GM23338 (cell line): ENCODE measurements around the gene RAET1G. TPM values are rescaled to one million over a fixed set of nuclear protein-coding genes. Genes with fewer than 3 reads are reported as not detected.

Source experiments
- ATAC-seq: fragments of 200-7000 bp; cut with Tn5 transposase; 3 replicates; pipeline ENCODE4 v1.9.1; 2020
- DNase-seq: peaks from one replicate; pipeline ENCODE4 v3.0.0-alpha.2; 2015; ENCODE audit warnings: low spot score
- H2AFZ ChIP-seq: fragments of 200-600 bp; sonication (generic); 2 replicates; pipeline ENCODE4 v1.8.0; 2016; ENCODE audit warnings: antibody characterized with exemption, mild to moderate bottlenecking, moderate library complexity
- H3F3A ChIP-seq: fragments of 200-600 bp; sonication (generic); replicated peaks from 2 replicates; pipeline ENCODE4 v1.8.0; 2017; ENCODE audit warnings: antibody characterized with exemption, mixed run types, low read depth
- H3K27ac ChIP-seq: fragments of 200-600 bp; sonication (generic); 2 replicates; pipeline ENCODE4 v1.6.1; 2016; ENCODE audit warnings: low read depth
- H3K27me3 ChIP-seq: fragments of 200-600 bp; sonication (generic); 2 replicates; pipeline ENCODE4 v1.8.0; 2016; ENCODE audit warnings: mild to moderate bottlenecking, mixed run types, moderate library complexity; ENCODE audit not compliant: insufficient read depth
- H3K36me3 ChIP-seq: fragments of 200-600 bp; sonication (generic); 2 replicates; pipeline ENCODE4 v1.8.0; 2016; ENCODE audit warnings: mild to moderate bottlenecking; ENCODE audit not compliant: insufficient read depth
- H3K4me1 ChIP-seq: fragments of 200-600 bp; sonication (generic); 2 replicates; pipeline ENCODE4 v1.8.0; 2016; ENCODE audit warnings: mild to moderate bottlenecking, moderate library complexity; ENCODE audit not compliant: insufficient read depth
- H3K4me2 ChIP-seq: fragments of 200-600 bp; sonication (generic); 2 replicates; pipeline ENCODE4 v1.7.1; 2017; ENCODE audit warnings: mixed run types
- H3K4me3 ChIP-seq: fragments of 200-600 bp; sonication (generic); 2 replicates; pipeline ENCODE4 v1.6.1; 2016; ENCODE audit warnings: mixed run types
- H3K79me2 ChIP-seq: fragments of 200-600 bp; sonication (generic); replicated peaks from 2 replicates; pipeline ENCODE4 v1.8.0; 2017; ENCODE audit warnings: mild to moderate bottlenecking; ENCODE audit not compliant: insufficient read depth
- H3K9me2 ChIP-seq: fragments of 200-600 bp; sonication (generic); 2 replicates; pipeline ENCODE4 v1.8.0; 2017; ENCODE audit not compliant: insufficient read depth
- H4K20me1 ChIP-seq: fragments of 200-600 bp; sonication (generic); replicated peaks from 2 replicates; pipeline ENCODE4 v1.8.0; 2017; ENCODE audit warnings: mild to moderate bottlenecking; ENCODE audit not compliant: insufficient read depth
- H3K27ac Mint-ChIP-seq: 2 replicates; pipeline ENCODE4 v1.8.0; 2020; ENCODE audit warnings: inconsistent platforms, mild to moderate bottlenecking, moderate library complexity, mixed read lengths
- H3K27me3 Mint-ChIP-seq: 3 replicates; pipeline ENCODE4 v1.8.0; 2022; ENCODE audit warnings: low read depth, mild to moderate bottlenecking, moderate library complexity, mixed read lengths, inconsistent platforms; ENCODE audit not compliant: insufficient read depth, poor library complexity
- H3K36me3 Mint-ChIP-seq: 3 replicates; pipeline ENCODE4 v1.8.0; 2021; ENCODE audit warnings: low read depth, mild to moderate bottlenecking, inconsistent platforms, moderate library complexity, mixed read lengths
- H3K4me1 Mint-ChIP-seq: 3 replicates; pipeline ENCODE4 v1.8.0; 2020; ENCODE audit warnings: mild to moderate bottlenecking, inconsistent platforms, mixed read lengths
- H3K4me3 Mint-ChIP-seq: 3 replicates; pipeline ENCODE4 v1.8.0; 2021; ENCODE audit warnings: moderate library complexity, mild to moderate bottlenecking, inconsistent platforms, mixed read lengths
- H3K9me3 Mint-ChIP-seq: 3 replicates; pipeline ENCODE4 v1.8.0; 2020; ENCODE audit warnings: moderate library complexity, mild to moderate bottlenecking, inconsistent platforms, mixed read lengths
- CREB1 ChIP-seq: fragments of 250-450 bp; sonication (Bioruptor Pico); IDR thresholded peaks from 2 replicates; pipeline ENCODE4 v1.5.0; 2020; ENCODE audit warnings: low read depth, mild to moderate bottlenecking, moderate library complexity
- CTCF ChIP-seq, 2 experiments: fragments of 200-600 bp in 1 of 2; sonication (generic) in 1 of 2; conservative IDR thresholded peaks; 2 replicates each; pipeline versions ENCODE4 v1.5.1 to v1.6.1; 2016 to 2017; ENCODE audit warnings: antibody characterized with exemption in 2 of 2, low read depth in 2 of 2, mild to moderate bottlenecking in 2 of 2, moderate library complexity in 1 of 2
- ETS1 ChIP-seq: IDR thresholded peaks from 2 replicates; pipeline ENCODE4 v1.6.1; 2016; ENCODE audit warnings: antibody characterized with exemption
- EZH2 ChIP-seq: fragments of 200-600 bp; sonication (generic); IDR thresholded peaks from one replicate; pipeline ENCODE4 v1.8.0; 2017; ENCODE audit warnings: antibody characterized with exemption, mild to moderate bottlenecking, low read depth; ENCODE audit not compliant: unreplicated experiment
- JUNB ChIP-seq: IDR thresholded peaks from one replicate; pipeline ENCODE4 v1.6.1; 2016; ENCODE audit warnings: antibody characterized with exemption; ENCODE audit not compliant: unreplicated experiment
- NANOG ChIP-seq: IDR thresholded peaks from 2 replicates; pipeline ENCODE4 v1.6.1; 2016; ENCODE audit warnings: antibody characterized with exemption, borderline replicate concordance
- REST ChIP-seq: IDR thresholded peaks from one replicate; pipeline ENCODE4 v1.6.1; 2018; ENCODE audit warnings: antibody characterized with exemption; ENCODE audit not compliant: unreplicated experiment
- STAT1 ChIP-seq: IDR thresholded peaks from one replicate; pipeline ENCODE4 v1.6.1; 2016; ENCODE audit warnings: antibody characterized with exemption; ENCODE audit not compliant: unreplicated experiment
- ZNF114 ChIP-seq: fragments of 250-450 bp; sonication (Bioruptor Pico); IDR thresholded peaks from 2 replicates; pipeline ENCODE4 v1.5.0; 2020; ENCODE audit warnings: mild to moderate bottlenecking, moderate library complexity
- ZNF331 ChIP-seq: fragments of 250-450 bp; sonication (Bioruptor Pico); IDR thresholded peaks from 2 replicates; pipeline ENCODE4 v1.5.0; 2020; ENCODE audit warnings: low read depth, mild to moderate bottlenecking, moderate library complexity
- ZNF462 ChIP-seq: fragments of 250-450 bp; sonication (Bioruptor Pico); IDR thresholded peaks from 2 replicates; pipeline ENCODE4 v1.5.0; 2020; ENCODE audit warnings: mild to moderate bottlenecking, moderate library complexity
- polyA plus RNA-seq: library from polyadenylated mRNA; unstranded; fragments of >200 nt; fragmentation: Nextera tagmentation; extraction: Ambion mirVana; gene quantifications from 2 replicates; pipeline ENCODE4 v1.2.1, GENCODE V29; 2016
- total RNA-seq: library from RNA; depleted of rRNA; stranded (reverse); fragments of >200 nt; shearing (Covaris generic); gene quantifications from 2 replicates; pipeline ENCODE4 v1.2.3, GENCODE V29; 2014

The RAET1G gene
- total and polyA plus RNA-seq, 2 experiments from 2014 or later = not detected

GRCh38 chr6:149881066-149881766 is 41.7 kb downstream of the RAET1G start:
- Histone ChIP-seq H3K27ac (no peak overlapping the region), H3K9me2 (peaks cover 3% of the 10 kb centered on the region; the same call in 1 of the 2 replicates), H3K4me2 (no peak overlapping the region), H3K36me3 (no peaks in the 10 kb centered on the region), H3K79me2 (no peaks in the 10 kb centered on the region), H3K4me1 (no peaks in the 10 kb centered on the region), H3F3A (no peaks in the 10 kb centered on the region; the same call in 1 of the 2 replicates), H3K4me3 (no peak overlapping the region), H3K27me3 (no peaks in the 10 kb centered on the region), H4K20me1 (no peaks in the 10 kb centered on the region), H2AFZ (no peak overlapping the region)
- peaks cover 8% of the 10 kb centered on the region for H3K27me3 Mint-ChIP-seq
- no peaks in the 10 kb centered on the region for H3K36me3 Mint-ChIP-seq
- ATAC-seq (no peak), DNase-seq (no peak)
- peaks cover 3% of the 10 kb centered on the region; the same call in 1 of the 3 replicates for H3K4me1 Mint-ChIP-seq
- no peak for TF ChIP-seq EZH2
- no peak for TF ChIP-seq CREB1 (CRISPR knock-in tag)
- no peak for TF ChIP-seq STAT1
- TF ChIP-seq NANOG = no peak
- TF ChIP-seq ETS1 = no peak
- no peak for TF ChIP-seq ZNF331 (CRISPR knock-in tag)
- no peak for TF ChIP-seq JUNB
- TF ChIP-seq CTCF (conservative IDR thresholded peaks at IDR 0.05; ENCODE audit: low read depth in 2 of 2) = no peak
- TF ChIP-seq ZNF462 = no peak
- TF ChIP-seq REST = no peak
- no peak for TF ChIP-seq ZNF114
- no peaks in the 10 kb centered on the region for H3K9me3 Mint-ChIP-seq
- H3K27ac Mint-ChIP-seq = no peak overlapping the region
- no peak overlapping the region for H3K4me3 Mint-ChIP-seq
